Spinal cord (tissue), 10 donors: ENCODE data around the gene DNAJB1. TPM values are rescaled to one million over a fixed set of nuclear protein-coding genes. Genes with fewer than 3 reads are reported as not detected.

ENCODE experiments used
- DNase-seq, 6 donors: peaks; one replicate each; pipeline versions ENCODE4 v3.0.0 to v3.0.0-alpha.2; 2013 to 2015; ENCODE audit warnings: low spot score in 6 of 6, low read depth in 4 of 6
- H3K27ac ChIP-seq: one replicate; pipeline ENCODE4 v1.5.1; 2013; ENCODE audit warnings: low read depth, low read length, control low read depth
- H3K27me3 ChIP-seq: one replicate; pipeline ENCODE4 v1.6.1; 2013; ENCODE audit warnings: low read length; ENCODE audit not compliant: control insufficient read depth, insufficient read depth
- H3K36me3 ChIP-seq: one replicate; pipeline ENCODE4 v1.6.1; 2013; ENCODE audit warnings: low read length; ENCODE audit not compliant: control insufficient read depth, insufficient read depth
- H3K4me1 ChIP-seq: one replicate; pipeline ENCODE4 v1.6.1; 2013; ENCODE audit warnings: low read length; ENCODE audit not compliant: control insufficient read depth, insufficient read depth
- H3K4me3 ChIP-seq: one replicate; pipeline ENCODE4 v1.5.1; 2013; ENCODE audit warnings: low read depth, low read length, control low read depth
- H3K9me3 ChIP-seq: one replicate; pipeline ENCODE4 v1.6.1; 2013; ENCODE audit warnings: low read length; ENCODE audit not compliant: control insufficient read depth, insufficient read depth
- WGBS: methylation state at CpG from one replicate; pipeline ENCODE4 v1.1.5; 2013; ENCODE audit warnings: missing lambda C conversion rate; ENCODE audit not compliant: insufficient coverage; 5-methylcytosine and 5-hydroxymethylcytosine counted together
- polyA plus RNA-seq, 2 donors: library from polyadenylated mRNA; unstranded; fragments of 120-200 nt; gene quantifications; one replicate each; pipeline ENCODE4 v1.2.1, GENCODE V29; 2013; ENCODE audit not compliant: insufficient read length in 2 of 2
- small RNA-seq: library from RNA; depleted of rRNA; stranded (forward); fragments of <200 nt; gene quantifications from one replicate; pipeline ENCODE3, GENCODE V24; 2014; ENCODE audit warnings: low replicate concordance
- total RNA-seq, 2 donors: library from RNA; depleted of rRNA in 1 of 2; stranded (reverse); fragments of 120-200 nt in 1 of 2; fragments of >200 nt in 1 of 2; gene quantifications; one replicate each; pipeline versions ENCODE4 v1.2.3 to v1.2.4, GENCODE V29; 2013 to 2014
- donor health status: healthy.

DNAJB1 gene
- total and polyA plus RNA-seq, 4 donors, result 78.3 to 102 (median 88.1) TPM

- Histone ChIP-seq H3K36me3 (peaks cover 90% of the 10 kb centered on the region), H3K9me3 (no peaks in the 10 kb centered on the region), H3K4me1 (peaks cover 11% of the 10 kb centered on the region), H3K27me3 (peaks cover 6% of the 10 kb centered on the region), H3K27ac (no peak overlapping the region), H3K4me3 (no peak overlapping the region)
- WGBS, result 74% methylated on average over 6 of the region's 9 CpGs
- DNase-seq, result no peak
Observed at GRCh38 chr19:14467816-14468215, 50.4 kb downstream of the DNAJB1 start.

GRCh38 chr19:14467391-14467790 is 50.8 kb downstream of the DNAJB1 start:
- DNase-seq, result no peak
- 80% methylated on average over 9 of the region's 12 CpGs for WGBS
- Histone ChIP-seq H3K27me3 (peaks cover 2% of the 10 kb centered on the region), H3K36me3 (peaks cover 92% of the 10 kb centered on the region), H3K4me1 (peaks cover 6% of the 10 kb centered on the region), H3K4me3 (no peak overlapping the region), H3K27ac (no peak overlapping the region), H3K9me3 (no peaks in the 10 kb centered on the region)

Small RNAs within 50 kb of the gene (small RNA-seq; reads per million reads assigned to genes)
- gene SNRPGP15, result not detected

Other genes with a start within 250 kb of the DNAJB1 start
- gene ADGRE5, start 137.0 kb downstream of the DNAJB1 start, total RNA-seq, result 1 to 10 TPM; 7.3 to 7.8 TPM
- gene ADGRE5, start 137.0 kb downstream of the DNAJB1 start, polyA plus RNA-seq, result 1 to 10 TPM; 3.9 to 6.8 TPM
- 10 to 100 TPM; 26.3 to 48.7 TPM for gene DDX39A, start 99.1 kb downstream of the DNAJB1 start, total RNA-seq
- 10 to 100 TPM; 64.1 to 65.0 TPM for gene DDX39A, start 99.1 kb downstream of the DNAJB1 start, polyA plus RNA-seq
- gene PKN1, start 85.1 kb downstream of the DNAJB1 start, total RNA-seq, result 10 to 100 TPM; 53.5 to 74.4 TPM
- gene PKN1, start 85.1 kb downstream of the DNAJB1 start, polyA plus RNA-seq, result 100 to 1,000 TPM; 108 to 117 TPM
- gene PTGER1, start 43.0 kb downstream of the DNAJB1 start, total RNA-seq, result under 1 TPM in 1 of 2 donors, not detected in 1; 0.11 TPM
- gene PTGER1, start 43.0 kb downstream of the DNAJB1 start, polyA plus RNA-seq, result under 1 TPM; 0.54 to 0.63 TPM
- gene GIPC1, start 22.3 kb downstream of the DNAJB1 start, total RNA-seq, result 100 to 1,000 TPM in 1 of 2 donors, 10 to 100 TPM in 1; 58.3 to 105 TPM
- 100 to 1,000 TPM; 123 to 137 TPM for gene GIPC1, start 22.3 kb downstream of the DNAJB1 start, polyA plus RNA-seq
- 10 to 100 TPM; 38.1 to 85.7 TPM for gene TECR, start 11.2 kb upstream of the DNAJB1 start, total RNA-seq
- gene TECR, start 11.2 kb upstream of the DNAJB1 start, polyA plus RNA-seq, result 100 to 1,000 TPM; 185 to 210 TPM
- 100 to 1,000 TPM; 152 to 310 TPM for gene NDUFB7, start 53.7 kb upstream of the DNAJB1 start, total RNA-seq
- gene NDUFB7, start 53.7 kb upstream of the DNAJB1 start, polyA plus RNA-seq, result 100 to 1,000 TPM; 143 to 160 TPM
- under 1 TPM; 0.17 to 0.50 TPM for gene CLEC17A, start 64.7 kb upstream of the DNAJB1 start, total RNA-seq
- under 1 TPM; 0.09 to 0.16 TPM for gene CLEC17A, start 64.7 kb upstream of the DNAJB1 start, polyA plus RNA-seq
- 1 to 10 TPM in 1 of 2 donors, not detected in 1; 1.1 TPM for gene ADGRE3, start 156.4 kb upstream of the DNAJB1 start, total RNA-seq
- not detected for gene ADGRE3, start 156.4 kb upstream of the DNAJB1 start, polyA plus RNA-seq
- 10 to 100 TPM; 22.8 to 25.5 TPM for gene ZNF333, start 171.7 kb upstream of the DNAJB1 start, total RNA-seq
- 10 to 100 TPM; 23.9 to 44.0 TPM for gene ZNF333, start 171.7 kb upstream of the DNAJB1 start, polyA plus RNA-seq